HT-29 (cell line): ENCODE measurements around the gene PTOV1. TPM values are rescaled to one million over a fixed set of nuclear protein-coding genes. Genes with fewer than 3 reads are reported as not detected.

Source experiments
- DNase-seq: peaks from one replicate; pipeline ENCODE4 v3.0.0-alpha.2; 2015; ENCODE audit warnings: low spot score
- total RNA-seq: library from RNA; depleted of rRNA; stranded (reverse); fragments of >200 nt; shearing (Covaris generic); gene quantifications from 2 replicates; pipeline ENCODE4 v1.2.3, GENCODE V29; 2014

The PTOV1 gene
- total RNA-seq, 1 experiment from 2014 or later: 218 TPM

DNA sequence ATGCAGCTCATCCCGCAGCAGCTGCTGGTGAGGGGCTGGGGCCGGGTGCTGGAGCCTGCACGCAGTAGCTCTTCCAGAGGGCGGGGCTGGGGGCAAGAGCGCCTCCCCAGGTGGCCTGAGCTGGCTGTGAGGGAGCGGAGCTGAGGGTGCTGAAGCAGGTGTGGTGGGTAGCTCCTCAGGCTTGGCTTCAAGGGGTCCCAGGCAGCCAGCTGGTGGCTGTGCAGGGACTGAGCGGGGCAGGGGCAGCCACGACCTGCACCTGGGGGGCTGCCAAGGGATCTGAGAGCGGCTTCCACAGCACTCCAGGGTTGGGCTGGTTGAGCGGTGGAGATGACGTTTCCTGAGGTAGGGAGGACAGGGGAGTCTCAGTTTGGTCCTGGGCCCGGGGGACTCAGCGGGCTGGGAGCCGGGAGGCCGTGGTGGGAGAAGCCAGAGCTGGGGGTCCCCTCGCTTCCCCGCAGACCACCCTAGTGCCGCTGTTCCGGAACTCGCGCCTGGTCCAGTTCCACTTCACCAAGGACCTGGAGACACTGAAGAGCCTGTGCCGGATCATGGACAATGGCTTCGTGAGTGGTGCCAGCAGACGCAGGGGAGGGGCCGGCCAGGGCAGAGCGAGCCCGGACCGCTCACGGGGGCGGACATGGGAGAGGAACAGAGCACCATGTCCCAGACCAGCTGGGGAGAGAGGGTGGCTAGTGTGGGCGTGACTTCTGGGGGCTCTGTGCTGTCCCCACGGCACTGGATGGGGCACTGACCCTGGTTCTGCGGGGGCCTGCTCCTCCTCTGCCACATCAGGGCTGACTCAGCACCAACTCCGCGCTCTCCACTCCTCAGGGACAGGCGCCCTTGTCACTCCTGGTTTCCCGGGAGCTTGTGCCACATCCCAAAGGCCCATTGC is 7.4 kb downstream of the PTOV1 start:
- peak; percentile 19 for DNase-seq

DNA sequence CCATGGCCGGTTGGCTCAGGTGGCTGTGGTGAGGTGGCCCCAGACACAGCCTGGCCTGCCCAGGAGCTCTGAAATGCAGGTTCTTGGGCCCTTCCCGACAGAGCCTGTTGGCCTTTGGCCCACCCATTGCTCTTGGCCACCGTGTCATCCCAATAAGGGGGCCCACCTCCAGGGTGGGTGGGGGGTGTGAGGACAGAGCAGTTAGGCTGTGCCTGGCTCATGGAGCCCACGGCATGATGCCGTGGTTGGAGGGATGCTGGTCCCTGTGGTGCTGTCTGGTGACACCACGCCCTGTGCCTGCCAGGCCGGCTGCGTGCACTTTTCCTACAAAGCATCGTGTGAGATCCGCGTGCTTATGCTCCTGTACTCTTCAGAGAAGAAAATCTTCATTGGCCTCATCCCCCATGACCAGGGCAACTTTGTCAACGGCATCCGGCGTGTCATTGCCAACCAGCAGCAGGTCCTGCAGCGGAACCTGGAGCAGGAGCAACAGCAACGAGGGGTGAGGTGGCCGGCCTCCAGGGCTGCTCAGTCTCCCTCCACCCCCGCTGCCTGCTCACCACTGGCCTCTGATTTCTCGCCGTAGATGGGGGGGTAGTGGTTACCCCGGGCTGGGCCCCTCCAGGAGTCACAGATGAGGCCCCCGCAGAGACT is 8.8 kb downstream of the PTOV1 start:
- peak; percentile 8 for DNase-seq

GRCh38 chr19:49860336-49861102 is 9.6 kb downstream of the PTOV1 start:
- peak; percentile 11 for DNase-seq

DNA sequence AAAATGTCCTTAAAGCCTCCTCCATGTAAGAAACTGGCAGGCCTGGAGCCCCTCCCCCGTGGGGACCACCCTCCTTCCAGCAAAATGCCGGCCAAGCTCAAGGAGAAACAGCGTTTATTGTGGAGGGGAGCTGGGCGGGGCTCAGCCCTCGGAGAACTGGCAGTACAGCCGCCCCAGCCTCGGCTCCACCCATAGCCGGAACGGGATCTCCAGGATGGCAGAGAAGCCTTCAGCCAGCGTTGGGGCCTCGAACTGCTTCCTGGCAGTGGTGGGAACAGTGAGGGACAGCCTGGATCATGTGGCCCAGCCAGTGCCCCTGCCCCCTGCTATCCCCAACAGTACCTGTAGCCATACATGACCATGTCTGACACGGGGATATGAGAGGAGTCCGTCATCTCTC is 10.1 kb downstream of the PTOV1 start:
- DNase-seq: peak; percentile 80

DNA sequence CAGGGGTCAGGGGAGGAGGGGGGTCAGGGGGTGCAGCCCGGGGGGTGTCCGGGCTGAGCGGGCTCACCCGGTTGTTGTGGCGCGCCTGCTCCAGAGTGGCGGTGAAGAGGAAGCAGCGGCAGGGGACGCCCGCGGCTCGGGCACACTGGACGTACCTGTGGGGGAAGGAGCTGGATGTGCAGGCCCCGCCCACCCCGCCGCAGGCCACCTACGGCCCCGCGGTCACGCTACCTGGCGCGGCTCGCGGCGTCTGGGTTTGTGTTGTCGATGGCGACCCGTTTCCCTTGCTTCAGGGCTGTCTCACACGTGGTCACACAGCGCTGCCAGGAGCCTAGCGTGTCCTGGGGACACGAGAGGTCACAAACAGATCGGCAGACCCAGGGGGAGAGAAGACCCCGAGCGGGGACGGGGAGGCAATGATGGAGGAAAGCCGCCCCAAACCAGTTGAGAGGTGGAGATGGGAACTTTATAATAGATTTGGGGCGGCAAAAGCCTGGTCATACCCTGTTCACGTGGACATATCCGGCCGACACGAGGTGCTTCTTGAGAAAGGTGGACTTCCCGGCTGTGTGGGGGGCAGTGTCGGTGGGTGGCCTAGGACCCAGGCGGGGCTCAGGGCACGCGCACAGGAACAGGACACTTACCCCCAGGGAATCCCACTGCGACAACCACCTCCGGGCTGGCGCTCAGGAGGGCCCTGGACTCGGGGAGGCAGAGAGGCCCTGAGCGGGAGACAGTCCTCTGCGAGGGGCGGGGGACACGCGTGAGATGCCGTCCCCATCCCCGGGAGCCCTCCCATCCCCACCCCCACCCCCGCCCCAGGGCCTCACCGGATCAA is 10.8 kb downstream of the PTOV1 start:
- DNase-seq: no peak

DNA sequence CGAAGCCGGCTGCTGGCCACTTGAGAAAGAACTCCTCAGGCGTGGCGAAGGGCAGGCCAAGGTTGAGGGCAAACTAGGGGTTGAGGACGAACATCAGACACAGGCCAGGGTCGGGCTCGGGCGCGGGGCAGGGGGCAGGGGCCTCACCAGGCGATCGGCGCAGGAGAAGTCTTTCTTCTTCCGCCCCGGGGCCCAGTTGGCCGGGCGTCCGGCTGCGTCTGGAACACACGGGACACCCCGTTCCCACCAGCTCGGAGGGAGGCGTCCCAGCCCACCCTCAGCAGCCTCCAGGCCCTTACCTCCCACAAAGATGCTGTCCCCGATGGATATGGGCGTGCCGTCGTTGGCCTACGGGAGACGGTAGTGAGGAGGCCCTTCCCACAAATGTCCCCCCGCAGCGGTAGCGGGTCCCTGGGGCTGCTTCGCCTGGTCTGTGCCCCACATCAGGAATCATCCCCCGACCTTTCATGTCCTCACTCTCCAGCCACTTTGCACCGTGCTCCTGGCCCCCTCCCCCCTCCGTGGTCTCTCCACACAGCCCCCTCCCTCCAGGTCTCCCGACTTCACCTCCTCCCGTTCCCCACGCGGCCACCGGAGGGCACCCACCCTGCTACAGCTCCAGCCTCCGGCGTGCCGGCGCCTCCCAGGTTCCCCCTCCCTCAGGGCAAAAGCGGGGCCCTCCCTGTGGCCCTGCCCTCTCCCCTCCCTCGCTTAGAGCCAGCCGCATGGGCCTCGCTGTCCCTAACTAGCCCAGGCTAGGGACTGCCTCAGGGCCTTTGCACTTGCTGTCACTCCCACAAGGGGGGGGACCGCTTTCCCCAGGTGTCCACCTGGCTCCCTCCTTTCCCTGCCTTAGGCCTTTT is 11.7 kb downstream of the PTOV1 start:
- DNase-seq: no peak

DNA sequence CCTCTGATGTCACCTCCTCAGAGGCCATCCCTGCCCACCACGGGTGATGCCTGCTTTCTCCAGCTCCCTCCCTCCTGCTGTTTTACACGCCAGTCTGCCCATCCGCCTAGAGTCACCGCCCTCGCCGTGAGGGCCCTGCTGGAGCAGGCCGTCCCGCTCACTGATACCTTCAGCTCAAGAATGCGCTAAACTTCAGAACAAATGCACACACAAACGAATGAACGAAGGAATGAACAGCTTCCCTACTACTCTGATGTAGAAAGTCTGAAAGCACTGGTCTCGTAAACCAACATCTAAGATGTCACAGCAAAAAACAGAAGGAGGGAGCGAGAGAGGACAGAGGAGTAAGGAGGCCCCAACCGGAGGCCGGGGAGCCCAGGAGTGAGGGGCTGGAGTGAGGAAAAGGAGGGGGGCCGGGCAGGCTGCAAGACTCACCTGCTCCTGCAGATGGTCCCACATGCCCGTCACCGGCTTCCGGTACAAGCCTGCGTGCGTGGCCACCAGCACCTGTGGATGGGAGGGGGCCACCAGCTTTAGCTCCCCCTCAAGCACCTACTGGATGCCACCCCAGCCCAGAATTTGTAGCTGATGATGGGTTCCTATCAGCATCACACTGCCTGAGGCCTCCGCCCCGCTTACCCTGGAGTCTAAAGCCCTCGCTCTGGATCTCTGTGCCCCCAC is 12.4 kb downstream of the PTOV1 start:
- no peak for DNase-seq

- no peak for DNase-seq
These were observed 13.0 kb downstream of the PTOV1 start for GRCh38 chr19:49863935-49864320.

GRCh38 chr19:49864890-49865289 is 13.9 kb downstream of the PTOV1 start:
- no peak for DNase-seq

- peak; percentile 97 for DNase-seq
These were observed 16.2 kb downstream of the PTOV1 start, which contains the start of gene PNKP for GRCh38 chr19:49866933-49867782. TSS of gene PNKP (minus strand) at chr19:49867576. CDS start at chr19:49867204, 372 bp downstream.

- no peak for DNase-seq
These were observed 18.1 kb downstream of the PTOV1 start for GRCh38 chr19:49869009-49869483.

GRCh38 chr19:49869484-49870308 is 18.7 kb downstream of the PTOV1 start:
- DNase-seq: peak; percentile 100

DNA sequence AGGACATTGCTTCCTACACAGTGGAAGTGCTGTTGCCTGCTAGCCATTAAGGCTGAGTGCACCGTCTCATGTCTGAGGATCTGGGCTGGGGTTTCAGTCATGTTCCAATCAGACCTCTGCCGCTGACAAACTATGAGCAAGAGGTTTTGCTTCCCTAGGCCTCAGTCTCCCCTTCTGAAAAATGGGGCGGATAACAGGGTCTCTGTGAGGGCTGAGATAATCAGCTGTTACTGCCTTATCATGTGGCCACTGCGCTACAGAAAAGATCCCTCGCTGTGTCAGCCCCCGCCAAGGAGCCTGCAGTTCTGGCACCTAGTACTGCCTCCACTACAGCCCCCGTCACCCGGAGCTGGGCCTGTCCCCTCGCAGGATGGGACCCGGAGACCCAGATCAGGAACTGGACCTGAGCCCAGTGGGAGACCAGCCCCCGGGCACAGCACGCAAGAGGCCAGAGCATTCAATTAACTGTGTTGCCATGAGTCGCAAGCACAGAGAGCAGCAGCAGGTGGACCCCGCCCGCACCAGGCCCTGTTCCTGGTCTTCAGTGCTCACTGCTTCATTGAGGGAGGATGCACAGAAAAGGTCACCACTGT is 19.4 kb downstream of the PTOV1 start:
- no peak for DNase-seq

- DNase-seq: no peak
These were observed 20.5 kb downstream of the PTOV1 start for GRCh38 chr19:49871349-49871985.

GRCh38 chr19:49872245-49873128 is 21.5 kb downstream of the PTOV1 start:
- no peak for DNase-seq

DNA sequence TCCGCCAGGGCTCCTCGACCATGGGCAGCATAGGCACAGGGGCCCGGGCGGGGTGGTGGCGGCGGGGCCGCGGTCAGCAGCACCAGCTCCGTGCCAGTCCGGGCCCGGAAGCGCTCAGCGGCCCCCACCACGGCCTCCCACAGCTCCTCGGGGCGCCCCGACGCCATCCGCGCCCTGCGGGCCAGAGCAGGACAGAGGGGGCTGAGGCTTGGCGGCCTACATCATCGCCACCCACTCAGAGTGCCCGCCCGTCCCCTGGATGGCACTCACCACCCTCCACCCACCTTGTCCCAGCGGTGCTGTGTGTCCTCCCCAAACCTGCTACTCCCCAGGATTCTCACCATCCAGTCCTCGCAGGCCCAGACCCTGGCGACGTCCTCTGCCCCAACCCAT is 22.2 kb downstream of the PTOV1 start:
- no peak for DNase-seq
